Upper lobe of left lung (tissue), 4 donors: ENCODE results near the gene LDAF1.

ENCODE experiments used
- POLR2A ChIP-seq, 4 donors: fragments of 450-650 bp; IDR thresholded peaks; one replicate each; pipeline ENCODE4 v1.5.1; 2016 to 2017; ENCODE audit warnings: antibody characterized with exemption in 4 of 4, mild to moderate bottlenecking in 2 of 4
- TF ChIP-seq, protein P1 (sequence below), 6 experiments: fragments of 450-650 bp in 4 of 6; fragments of 200-600 bp in 2 of 6; sonication (generic) in 2 of 6; IDR thresholded peaks; one replicate each; pipeline ENCODE4 v1.5.1; 2016 to 2019; ENCODE audit warnings: antibody characterized with exemption in 6 of 6

DNA sequence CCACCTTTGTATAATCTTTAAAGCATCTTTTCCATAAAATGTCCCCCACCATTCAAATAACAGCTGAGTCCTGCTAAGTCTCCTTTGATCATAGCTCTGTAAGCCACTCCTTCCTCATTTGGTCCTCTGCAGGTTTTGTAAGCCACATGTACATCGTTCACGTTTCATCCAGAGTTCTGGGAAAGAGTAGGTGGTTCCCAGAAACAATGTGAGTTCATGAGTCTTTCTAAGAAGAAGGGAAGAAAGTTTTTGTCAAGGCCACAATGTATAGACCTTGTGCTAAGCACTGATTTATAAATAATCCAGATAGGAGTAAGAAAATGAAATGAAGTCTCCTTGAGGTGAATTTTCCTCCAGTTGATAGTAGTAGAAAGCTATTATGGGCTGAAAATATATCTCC is 66.3 kb downstream of the LDAF1 start:
- no peak for TF ChIP-seq POLR2A (IDR thresholded peaks at IDR 0.05)
- TF ChIP-seq, protein P1, sequence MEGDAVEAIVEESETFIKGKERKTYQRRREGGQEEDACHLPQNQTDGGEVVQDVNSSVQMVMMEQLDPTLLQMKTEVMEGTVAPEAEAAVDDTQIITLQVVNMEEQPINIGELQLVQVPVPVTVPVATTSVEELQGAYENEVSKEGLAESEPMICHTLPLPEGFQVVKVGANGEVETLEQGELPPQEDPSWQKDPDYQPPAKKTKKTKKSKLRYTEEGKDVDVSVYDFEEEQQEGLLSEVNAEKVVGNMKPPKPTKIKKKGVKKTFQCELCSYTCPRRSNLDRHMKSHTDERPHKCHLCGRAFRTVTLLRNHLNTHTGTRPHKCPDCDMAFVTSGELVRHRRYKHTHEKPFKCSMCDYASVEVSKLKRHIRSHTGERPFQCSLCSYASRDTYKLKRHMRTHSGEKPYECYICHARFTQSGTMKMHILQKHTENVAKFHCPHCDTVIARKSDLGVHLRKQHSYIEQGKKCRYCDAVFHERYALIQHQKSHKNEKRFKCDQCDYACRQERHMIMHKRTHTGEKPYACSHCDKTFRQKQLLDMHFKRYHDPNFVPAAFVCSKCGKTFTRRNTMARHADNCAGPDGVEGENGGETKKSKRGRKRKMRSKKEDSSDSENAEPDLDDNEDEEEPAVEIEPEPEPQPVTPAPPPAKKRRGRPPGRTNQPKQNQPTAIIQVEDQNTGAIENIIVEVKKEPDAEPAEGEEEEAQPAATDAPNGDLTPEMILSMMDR (IDR thresholded peaks at IDR 0.05), result no peak
